ENCODE results near the gene ACP4.
"Not testable (repeated sequence)": the region's sequence is repeated elsewhere in the genome, so short reads cannot be mapped to it uniquely, and the experiment has no call there.

ACP4 gene

DNA sequence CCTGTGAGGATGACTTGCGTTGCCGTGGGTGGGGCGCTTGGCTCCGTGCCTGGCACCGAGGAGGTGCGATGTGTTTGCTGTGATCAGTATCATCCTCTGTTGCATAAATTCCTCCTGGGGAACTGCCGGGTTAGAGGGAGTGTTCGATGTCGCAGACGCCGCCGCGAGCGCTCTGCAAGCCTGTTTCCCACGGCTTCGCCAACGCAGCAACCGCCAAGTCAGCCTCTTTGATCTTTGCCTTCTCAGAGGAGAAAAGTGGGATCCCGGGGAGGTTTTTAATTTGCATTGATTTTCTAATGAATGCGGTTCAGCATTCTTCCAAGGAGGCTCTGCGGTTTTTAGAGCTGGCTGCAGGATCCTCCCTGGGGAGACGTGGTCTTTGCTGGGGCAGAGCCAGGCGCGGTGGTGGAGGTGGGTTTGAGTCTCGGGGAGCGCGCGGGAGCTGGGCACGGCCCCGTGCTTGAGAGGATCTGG is 12.3 kb upstream of the ACP4 start:
- peak; percentile 54 to 83 (median 68) for DNase-seq

DNA sequence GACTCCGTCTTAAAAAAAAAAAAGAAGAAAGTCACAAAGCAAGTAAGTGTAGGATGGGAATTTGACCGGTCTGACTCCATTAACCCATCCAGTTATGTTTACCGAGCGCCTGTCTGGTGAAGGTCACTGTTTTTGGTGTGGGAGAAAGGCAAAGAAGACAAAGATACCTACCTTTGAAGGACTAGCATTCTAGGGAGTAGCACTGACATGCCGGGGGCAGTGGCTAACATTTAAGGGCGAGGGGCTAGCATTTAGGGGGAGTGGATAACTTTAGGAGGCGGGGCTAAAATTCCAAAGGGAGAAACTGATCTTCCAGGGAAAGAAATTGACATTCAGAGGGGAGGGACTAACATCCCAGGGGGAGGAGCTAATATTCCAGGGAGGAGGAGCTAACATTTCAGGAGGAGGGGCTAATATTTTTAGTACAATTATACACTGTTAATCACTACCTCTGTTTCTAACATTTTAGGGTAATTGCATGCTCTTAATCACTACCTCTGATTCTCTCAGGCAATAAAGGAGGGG is 11.2 kb upstream of the ACP4 start:
- no peak for DNase-seq

DNA sequence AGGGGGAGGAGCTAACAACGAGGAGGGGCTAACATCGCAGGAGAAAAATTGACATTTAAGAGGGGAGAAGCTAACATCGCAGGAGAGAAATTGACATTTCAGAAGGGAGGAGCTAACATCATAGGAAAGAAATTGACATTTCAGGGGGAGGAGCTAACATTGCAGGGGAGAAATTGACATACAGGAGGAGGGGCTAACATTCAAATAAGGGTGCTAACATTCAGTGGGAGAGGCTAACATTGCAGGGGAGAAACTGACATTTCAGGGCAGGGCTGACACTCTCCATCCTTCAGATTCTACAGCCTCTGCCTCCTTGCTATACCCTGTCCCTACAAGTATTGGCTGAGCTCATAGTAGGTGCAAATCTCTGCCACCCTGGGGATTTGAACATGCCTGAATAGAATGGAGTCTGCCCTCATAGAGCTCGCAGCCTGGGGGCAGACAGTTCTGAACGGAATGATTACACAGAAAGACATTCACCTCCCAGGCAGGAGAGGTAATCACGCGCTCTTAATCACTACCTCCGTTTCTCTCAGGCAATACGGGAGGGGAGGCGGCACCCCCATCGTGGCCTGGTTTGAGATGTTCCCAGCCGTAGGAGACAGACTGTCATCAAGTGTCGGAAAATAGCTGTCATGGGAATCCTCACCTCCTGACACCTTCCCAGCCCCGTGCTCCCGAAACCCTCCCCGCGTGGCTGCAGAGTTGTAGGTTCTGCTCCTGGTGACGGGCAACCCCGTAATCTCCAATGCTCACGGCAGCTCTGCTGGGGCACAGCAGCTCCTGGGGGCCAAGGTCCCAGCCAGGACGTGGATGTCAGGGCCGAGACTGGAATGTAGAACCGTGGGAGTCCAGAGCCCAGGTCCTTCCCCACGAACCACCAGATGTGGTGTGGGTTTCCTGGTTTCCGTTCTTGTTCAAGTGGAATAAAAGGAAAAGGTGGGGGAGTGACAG is 10.4 kb upstream of the ACP4 start:
- DNase-seq, result no peak

DNA sequence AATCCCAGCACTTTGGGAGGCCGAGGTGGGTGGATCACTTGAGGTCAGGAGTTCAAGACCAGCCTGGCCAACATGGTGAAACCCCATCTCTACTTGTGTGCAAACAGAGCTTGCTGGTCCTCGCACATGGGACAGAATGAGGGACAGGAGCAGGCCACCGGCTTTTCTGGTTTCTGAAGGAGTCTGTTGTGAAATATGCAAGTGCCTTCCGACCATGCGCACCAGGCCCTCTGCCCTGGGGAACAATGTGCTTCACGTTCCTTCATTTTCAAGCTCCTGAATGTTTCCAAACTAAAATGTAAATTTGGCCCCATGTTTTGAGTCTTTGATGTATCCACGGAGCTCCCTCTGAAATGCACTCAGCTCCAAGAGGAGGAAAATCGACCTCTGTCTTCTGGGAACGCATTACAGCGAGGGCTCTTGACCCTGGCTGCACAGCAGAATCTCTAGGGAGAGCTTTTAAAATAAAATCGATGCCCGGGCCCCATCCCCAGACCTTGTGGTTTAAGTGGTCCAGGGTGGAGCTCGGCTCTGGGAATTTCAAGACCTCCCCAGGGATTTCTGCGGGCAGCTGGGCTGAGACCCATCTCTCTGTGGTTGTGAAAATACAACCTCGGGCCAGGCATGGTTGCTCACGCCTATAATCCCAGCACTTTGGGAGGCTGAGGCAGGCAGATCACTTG is 9.3 kb upstream of the ACP4 start:
- no peak for DNase-seq

DNA sequence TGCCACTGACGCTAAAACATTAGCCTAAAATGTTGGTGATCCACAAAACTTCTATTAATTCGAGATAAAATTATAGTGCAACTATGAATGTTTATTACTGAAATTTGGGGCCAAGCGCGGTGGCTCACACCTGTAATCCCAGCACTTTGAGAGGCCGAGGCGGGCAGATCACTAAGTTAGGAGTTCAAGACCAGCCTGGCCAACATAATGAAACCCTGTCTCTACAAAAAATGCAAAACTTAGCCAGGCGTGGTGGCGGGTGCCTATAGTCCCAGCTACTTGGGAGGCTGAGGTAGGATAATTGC is 6.4 kb upstream of the ACP4 start:
- not testable (repeated sequence) for DNase-seq

DNA sequence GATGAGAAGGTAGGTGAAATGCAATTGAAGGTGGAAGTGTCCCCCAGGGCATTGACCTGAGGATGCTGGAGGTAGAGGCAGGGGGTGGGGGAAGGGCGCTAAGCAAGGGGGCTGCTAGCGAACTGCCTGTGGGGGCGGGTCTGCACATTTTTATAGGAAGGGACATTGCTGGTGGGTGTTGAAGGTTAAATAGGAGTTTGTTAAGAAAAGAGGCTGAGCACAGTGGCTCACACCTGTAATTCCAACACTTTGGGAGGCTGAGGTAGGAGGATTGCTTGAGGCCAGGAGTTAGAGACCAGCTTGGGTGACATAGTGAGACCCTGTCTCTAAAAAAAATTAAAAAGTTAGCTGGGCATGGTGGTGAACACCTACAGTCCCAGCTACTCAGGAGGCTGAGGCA is 5.5 kb upstream of the ACP4 start:
- no peak for DNase-seq

DNA sequence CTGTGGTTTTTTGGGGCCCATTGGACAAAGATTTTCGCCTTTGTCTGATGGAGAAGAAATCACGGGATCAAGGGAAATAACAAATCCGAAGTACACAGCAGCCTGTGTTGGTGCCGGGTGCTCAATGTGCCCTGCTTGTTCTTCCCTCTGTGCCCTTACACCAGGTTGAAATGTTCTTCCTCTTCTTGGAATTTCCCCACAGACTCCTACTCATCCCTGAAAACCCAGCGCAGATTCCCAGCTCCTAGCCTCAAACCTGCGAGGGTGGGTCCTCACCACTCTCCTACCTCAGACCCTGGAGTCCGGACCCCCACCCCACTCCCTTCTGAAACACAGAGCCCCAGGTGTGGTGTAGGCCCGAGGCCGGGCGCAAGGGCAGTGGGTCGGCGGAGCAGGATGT is 4.9 kb upstream of the ACP4 start:
- DNase-seq, result no peak

DNA sequence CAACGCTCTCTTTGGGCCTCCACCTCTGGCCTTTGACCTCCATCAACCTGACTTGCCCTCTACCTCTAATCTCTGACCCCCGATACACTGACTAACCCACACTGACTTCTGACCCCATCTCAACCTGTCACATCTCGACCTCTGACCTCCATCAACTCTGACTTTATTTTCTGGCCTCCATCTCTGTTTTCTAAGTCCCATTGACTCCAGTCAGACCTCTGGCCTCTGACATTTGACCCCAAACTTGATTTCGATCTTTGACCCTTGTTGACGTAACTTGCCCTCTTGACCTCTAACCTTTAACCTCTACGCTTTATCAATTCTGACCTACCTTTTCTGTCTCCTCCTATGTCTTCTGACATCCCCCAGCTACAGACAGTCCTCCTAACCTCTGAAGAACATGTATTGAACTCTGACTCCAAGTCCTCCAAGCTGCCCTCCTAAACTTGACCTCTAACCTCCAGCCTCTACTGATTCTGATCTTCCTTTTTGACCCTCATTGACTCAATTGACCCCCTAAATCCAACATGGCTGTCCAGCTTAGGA is 780 bp downstream of the ACP4 start:
- DNase-seq, result no peak

DNA sequence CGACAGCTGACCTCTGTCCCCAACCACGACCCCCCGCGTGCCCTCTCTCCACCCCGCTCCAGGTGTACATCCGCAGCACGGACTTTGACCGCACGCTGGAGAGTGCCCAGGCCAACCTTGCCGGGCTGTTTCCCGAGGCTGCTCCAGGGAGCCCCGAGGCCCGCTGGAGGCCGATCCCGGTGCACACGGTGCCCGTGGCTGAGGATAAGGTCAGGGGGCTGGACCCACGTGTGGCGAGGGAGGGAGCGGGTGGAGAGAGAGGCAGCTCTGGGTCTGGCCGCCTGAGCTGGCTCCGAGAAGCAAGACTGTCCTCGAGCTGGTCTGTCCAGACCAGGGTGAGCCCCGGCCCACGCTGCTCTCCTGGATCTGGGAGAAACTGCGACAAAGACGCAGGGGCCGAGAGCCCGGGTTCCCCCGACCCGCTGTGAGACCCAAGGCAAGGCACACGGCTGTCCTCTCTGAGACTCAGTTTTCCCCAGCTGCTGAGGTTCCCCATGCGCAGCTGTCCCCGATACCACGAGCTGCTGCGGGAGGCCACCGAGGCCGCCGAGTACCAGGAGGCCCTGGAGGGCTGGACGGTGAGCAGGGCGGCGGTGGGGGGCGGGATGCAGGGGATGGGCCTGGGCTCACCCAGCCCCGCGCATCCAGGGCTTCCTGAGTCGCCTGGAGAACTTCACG is 1.5 kb downstream of the ACP4 start:
- no peak for DNase-seq

DNA sequence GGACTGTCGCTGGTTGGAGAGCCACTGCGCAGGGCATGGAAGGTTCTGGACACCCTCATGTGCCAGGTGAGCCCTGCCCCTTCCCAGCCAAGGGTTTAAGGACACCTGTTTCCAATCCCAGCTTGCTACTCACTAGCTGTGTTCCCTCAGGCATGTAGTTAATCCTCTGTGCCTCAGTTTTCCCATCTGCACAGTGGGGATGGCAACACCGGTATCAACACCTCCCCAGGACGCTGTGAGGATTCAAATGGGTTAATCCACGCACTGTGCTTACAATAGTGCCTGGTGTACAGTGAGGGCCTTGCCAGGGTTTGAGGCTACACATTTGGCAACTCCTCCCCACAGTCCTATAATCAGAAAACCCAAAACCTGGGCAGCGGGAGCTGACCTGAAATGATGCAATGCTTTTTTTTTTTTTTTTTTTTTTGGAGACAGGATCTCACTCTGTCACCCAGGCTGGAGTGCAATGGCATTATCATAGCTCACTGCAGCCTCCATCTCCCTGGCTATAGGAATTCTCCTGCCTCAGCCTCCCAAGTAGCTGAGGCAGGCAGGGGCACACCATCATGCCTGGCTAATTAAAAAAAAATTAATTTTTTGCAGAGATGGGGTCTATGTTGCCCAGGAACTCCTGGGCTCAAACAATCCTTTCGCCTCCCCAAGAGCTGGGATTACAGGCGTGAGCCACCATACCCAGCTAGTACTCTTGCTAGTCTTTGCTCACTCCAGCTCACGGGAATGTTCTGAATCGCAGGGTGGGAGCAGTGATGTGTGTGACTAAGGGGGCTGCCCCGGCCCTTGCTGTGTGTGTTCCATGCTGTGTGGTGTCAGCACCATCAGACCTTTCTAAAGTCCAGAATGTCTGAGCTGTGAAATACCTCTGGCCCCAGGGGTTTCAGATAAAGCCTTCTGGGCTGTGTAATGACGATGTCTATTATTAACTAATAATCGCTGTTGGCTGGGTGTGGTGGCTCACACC is 2.3 kb downstream of the ACP4 start:
- DNase-seq, result no peak

DNA sequence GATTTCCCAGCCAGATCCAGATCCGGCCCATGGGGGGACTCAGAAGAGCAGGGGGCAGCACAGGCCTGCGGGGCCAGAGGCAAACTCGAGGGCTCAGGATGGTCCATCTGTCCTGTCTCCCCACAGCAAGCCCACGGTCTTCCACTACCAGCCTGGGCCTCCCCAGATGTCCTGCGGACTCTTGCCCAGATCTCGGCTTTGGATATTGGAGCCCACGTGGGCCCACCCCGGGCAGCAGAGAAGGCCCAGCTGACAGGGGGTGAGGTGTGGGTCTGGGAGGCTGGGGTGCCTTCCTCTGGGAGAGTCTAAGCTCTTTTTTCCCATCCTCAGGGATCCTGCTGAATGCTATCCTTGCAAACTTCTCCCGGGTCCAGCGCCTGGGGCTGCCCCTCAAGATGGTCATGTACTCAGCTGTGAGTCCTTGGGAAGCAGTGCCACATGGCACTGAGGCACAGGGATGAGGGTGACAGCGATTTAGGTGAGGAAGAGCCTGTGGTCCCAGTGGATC is 3.4 kb downstream of the ACP4 start:
- DNase-seq, result no peak

DNA sequence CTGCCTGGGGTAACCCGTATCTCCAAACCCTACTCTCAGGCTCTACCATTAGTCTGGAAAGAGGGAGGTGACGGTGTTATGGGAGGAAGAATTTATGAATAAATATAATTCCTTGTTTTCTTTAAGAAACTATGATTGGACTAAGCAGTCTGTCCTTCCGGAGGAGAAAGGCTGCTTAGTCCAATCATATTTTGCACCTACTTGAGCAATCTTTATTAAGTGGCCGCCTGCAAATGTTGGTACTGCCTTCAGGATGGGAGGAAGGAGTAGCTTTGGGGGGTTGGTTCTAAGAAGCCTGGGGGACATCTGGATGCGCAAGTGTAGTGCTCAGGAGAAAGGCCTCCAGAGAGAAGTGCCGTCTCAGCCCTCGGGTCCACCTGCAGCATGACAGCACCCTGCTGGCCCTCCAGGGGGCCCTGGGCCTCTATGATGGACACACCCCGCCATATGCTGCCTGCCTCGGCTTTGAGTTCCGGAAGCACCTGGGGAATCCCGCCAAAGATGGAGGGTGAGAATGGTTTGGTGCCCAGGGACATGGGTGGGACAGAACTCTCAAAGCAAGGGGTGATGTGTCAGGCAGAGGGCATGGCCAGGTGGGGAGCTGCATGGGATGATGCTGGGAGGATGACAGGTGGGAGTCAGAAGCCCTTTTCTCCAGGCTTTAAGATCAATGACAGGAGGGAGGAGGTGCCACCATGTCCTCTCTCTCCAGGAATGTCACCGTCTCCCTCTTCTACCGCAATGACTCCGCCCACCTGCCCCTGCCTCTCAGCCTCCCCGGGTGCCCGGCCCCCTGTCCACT is 4.1 kb downstream of the ACP4 start:
- no peak for DNase-seq

DNA sequence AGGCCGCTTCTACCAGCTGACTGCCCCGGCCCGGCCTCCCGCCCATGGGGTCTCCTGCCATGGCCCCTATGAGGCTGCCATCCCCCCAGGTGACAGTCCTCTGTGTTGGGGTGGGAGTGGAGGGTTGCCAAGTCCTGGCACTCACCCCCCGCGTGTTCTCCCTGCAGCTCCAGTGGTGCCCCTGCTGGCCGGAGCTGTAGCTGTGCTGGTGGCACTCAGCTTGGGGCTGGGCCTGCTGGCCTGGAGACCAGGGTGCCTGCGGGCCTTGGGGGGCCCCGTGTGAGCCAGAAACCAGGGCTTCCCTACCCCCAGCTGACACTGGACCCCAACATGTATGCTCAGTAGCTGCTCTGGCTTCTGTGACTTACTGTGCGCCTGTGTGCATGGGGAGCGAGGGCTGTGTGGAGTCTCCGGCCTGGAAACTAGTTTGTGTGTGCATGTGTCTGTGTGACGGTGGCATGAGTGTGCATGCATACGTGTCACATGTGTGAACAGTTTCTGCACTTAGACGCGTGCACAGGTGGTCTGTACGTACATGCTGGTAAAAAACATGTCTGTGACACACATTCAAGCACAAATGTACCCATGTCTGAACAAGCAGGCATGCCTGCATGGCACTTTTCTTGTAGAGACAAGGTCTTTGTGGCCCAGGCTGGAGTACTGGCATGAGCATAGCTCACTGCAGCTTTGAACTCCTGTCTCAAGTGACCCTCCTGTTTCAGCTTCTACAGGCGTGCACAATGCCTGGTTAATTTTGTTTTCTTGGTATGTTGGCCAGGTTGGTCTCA is 4.9 kb downstream of the ACP4 start:
- DNase-seq, result peak in 1 of 4 experiments; percentile 29

DNA sequence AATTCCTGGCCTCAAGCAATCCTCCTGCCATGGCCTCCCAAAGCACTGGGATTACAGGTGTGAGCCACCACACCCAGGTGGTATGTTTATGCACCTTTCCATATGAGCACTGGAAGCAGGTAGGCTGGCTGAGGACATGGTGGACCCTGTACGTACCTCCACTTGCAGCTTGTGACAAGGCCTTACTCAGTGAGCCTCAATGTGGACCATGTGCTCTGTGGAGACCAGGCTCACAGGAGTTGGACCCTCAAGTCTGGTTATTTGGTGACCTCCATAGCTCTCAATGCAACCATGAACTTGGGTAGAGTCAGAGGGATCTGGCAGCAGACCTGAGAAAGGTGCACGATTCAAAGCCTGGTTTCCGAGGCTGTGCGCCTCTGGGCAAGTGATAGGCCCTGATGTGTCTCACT is 5.5 kb downstream of the ACP4 start:
- no peak for DNase-seq

DNA sequence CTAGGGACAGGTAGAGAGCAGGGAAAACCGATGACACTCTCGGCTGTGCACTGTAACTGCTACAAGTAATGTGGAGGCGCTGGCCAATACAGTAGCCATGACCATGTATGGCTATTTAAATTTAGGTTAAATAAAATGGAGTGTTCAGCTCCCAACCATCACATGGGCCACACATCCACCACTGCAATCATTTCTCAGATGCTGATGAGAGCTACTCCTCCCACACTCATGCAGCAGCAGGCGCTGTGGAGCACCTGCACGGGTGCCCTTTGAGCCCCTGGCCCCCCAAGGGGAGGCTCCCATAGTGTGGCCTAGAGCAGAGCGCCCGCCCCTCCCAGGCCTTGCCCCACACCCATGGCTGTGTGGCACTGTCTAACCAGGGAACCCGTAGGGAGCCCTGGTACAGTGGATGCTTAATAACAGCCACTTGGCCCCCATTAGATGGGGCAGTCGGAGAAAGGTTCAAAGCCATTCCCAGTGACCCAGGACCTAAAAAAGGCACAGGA is 6.0 kb downstream of the ACP4 start:
- DNase-seq, result no peak

DNA sequence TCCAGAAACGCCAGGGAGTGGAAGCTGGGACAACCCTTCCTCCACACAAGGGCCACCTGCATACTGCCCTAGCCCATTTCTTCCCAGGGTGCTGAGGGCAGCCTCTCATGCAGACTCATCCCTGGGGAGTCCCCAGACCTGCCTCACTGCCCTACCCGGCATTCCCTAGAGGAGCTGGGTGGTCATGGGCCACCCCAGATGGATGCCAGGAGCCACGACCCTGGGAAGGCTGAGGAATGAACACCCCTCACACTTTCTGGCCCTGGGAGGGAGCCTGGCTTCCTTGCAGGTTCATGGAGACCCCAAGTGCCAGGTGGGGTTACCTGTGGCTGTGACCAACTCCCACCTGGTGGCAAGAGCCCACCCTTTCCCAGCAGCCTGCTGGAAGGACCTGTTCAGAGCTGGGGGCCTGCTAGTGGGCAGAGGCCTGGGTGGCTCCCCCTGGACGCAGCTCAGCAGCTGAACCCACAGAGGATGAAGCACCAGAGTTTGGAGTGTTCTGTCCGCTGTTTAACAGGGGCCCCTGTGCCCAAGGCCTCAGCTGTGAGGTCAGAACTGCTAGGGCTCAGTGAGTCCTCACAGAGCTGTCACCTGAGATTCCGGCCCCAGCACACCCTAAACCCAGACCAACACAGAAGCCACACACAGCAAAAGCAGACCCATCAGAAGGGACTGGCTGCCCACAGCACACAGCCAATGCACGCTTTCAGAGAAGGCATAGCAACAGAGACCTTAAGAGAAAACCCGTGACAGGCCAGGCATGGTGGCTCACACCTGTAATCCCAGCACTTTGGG is 6.6 kb downstream of the ACP4 start:
- no peak for DNase-seq

DNA sequence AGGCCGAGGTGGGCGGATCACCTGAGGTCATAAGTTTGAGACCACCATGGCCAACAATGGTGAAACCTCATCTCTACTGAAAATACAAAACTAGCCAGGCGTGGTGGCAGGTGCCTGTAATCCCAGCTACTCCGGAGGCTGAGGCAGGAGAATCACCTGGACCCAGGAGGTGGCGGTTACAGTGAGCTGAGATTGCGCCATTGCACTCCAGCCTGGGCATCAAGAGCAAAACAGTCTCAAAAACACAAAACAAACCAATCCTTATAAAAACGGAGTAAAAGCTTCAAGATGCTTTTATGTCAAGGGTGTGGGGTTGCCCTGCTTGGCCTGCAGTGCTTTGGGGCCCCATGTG is 7.2 kb downstream of the ACP4 start:
- DNase-seq, result no peak

DNA sequence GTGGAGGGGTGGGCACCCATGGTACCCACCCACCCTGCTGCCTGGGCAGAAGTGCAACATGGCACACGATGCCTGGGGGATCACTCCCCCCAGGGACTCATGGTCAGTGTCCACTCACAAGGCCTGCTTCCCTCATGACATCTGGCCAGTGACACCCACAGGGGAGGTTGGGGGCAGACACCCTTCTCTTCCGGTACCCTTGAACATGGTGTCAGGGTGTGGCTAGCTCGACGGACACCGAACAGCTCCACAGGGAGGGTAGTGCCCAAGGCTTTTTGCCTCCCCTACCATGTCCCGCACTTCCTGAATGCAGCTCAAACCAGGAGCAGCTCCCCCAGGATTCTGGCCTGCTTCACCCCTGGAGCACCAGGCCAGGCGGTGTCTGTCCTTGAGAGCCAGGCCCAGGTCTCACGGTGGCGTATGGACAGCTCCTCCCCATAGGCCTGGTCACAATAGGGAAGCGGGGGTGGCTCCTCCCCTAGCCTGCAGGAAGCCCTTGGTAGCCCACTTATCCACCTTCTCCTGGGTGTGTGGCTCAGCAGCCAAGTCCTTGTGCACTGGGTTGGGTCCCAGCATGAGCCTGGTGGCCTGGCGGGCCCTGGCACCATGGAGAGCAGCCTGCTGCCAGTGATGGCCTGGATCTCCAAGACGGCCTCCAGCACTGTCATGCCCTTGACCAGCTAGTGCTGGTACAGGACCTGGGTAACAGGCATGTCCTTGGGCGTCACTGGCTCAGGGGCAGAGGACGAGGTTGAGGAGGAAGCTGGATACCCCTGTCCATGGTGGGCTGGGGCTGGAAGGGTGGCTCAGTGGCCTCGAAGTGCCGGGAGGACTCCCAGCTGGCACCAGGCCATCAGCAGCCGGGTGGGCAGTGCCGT is 7.8 kb downstream of the ACP4 start:
- no peak for DNase-seq

Measured in suppressor macrophage (primary cell).